SU-DHL-6 (cell line): Measurements from ENCODE around the gene KIAA2012.

Experiments
- H2AFZ ChIP-seq: fragments of 200-600 bp; sonication (generic); 2 replicates; pipeline ENCODE4 v1.6.1; 2014; ENCODE audit warnings: low read depth, mild to moderate bottlenecking, moderate library complexity, mixed read lengths, antibody characterized with exemption, low read length; ENCODE audit not compliant: severe bottlenecking
- H3F3A ChIP-seq: fragments of 200-600 bp; shearing (Covaris generic); 2 replicates; pipeline ENCODE4 v1.6.0; 2016; ENCODE audit warnings: antibody characterized with exemption, mild to moderate bottlenecking; ENCODE audit not compliant: insufficient read depth
- H3K27ac ChIP-seq: fragments of 200-600 bp; sonication (generic); 2 replicates; pipeline ENCODE4 v1.5.1; 2016; ENCODE audit warnings: low read depth, mild to moderate bottlenecking, low read length, moderate library complexity, mixed read lengths
- H3K27me3 ChIP-seq: fragments of 200-600 bp; sonication (generic), shearing (Covaris generic); 2 replicates; pipeline ENCODE4 v1.6.0; 2014; ENCODE audit warnings: mild to moderate bottlenecking, low read length
- H3K36me3 ChIP-seq: fragments of 200-600 bp; sonication (generic); 2 replicates; pipeline ENCODE4 v1.6.1; 2014; ENCODE audit warnings: mild to moderate bottlenecking, low read length, mixed read lengths
- H3K4me2 ChIP-seq: fragments of 300-600, 200-600 bp; shearing (Covaris generic), sonication (generic); 2 replicates; pipeline ENCODE4 v1.6.0; 2014; ENCODE audit warnings: low read length, low read depth, mild to moderate bottlenecking; ENCODE audit not compliant: poor library complexity, severe bottlenecking
- H3K4me3 ChIP-seq: fragments of 200-600 bp; sonication (generic); 2 replicates; pipeline ENCODE4 v1.5.1; 2014; ENCODE audit warnings: antibody characterized with exemption, low read length, mild to moderate bottlenecking, mixed read lengths; ENCODE audit not compliant: insufficient read depth, poor library complexity, severe bottlenecking
- H3K79me2 ChIP-seq: fragments of 200-600 bp; sonication (generic); 2 replicates; pipeline ENCODE4 v1.6.1; 2014; ENCODE audit warnings: mild to moderate bottlenecking, low read length, moderate library complexity; ENCODE audit not compliant: insufficient read depth
- H3K9ac ChIP-seq: fragments of 200-600 bp; sonication (generic); 2 replicates; pipeline ENCODE4 v1.7.0; 2014; ENCODE audit warnings: mild to moderate bottlenecking, low read length
- H3K9me2 ChIP-seq: fragments of 200-600 bp; sonication (generic); replicated peaks from 2 replicates; pipeline ENCODE4 v1.6.1; 2014; ENCODE audit warnings: low read length; ENCODE audit not compliant: insufficient read depth
- H3K9me3 ChIP-seq: fragments of 200-600 bp; sonication (generic); 2 replicates; pipeline ENCODE4 v1.6.1; 2014; ENCODE audit warnings: low read length, mixed read lengths; ENCODE audit not compliant: insufficient read depth
- H4K20me1 ChIP-seq: fragments of 200-600 bp; sonication (generic); 2 replicates; pipeline ENCODE4 v1.6.1; 2014; ENCODE audit warnings: low read depth, mild to moderate bottlenecking, antibody characterized with exemption, low read length, moderate library complexity, mixed read lengths
- EZH2phosphoT487 ChIP-seq: fragments of 200-600 bp; sonication (generic), shearing (Covaris generic); conservative IDR thresholded peaks from 2 replicates; pipeline ENCODE4 v1.6.1; 2018; ENCODE audit warnings: mild to moderate bottlenecking, antibody characterized with exemption, low read length, moderate library complexity, mixed read lengths
- TF ChIP-seq, protein P1 (sequence below): fragments of 200-600 bp; sonication (generic); IDR thresholded peaks from one replicate; pipeline ENCODE4 v1.5.1; 2017; ENCODE audit warnings: antibody characterized with exemption, mild to moderate bottlenecking, low read length, moderate library complexity; ENCODE audit not compliant: insufficient read depth, poor library complexity, severe bottlenecking

KIAA2012 gene

GRCh38 chr2:202096736-202097135 lies 23.7 kb downstream of the KIAA2012 start:
- no peaks in the 10 kb centered on the region for H3K9me3 ChIP-seq
- H3K4me3 ChIP-seq, result no peak overlapping the region
- TF ChIP-seq EZH2phosphoT487, result no peak
- TF ChIP-seq, protein P1, sequence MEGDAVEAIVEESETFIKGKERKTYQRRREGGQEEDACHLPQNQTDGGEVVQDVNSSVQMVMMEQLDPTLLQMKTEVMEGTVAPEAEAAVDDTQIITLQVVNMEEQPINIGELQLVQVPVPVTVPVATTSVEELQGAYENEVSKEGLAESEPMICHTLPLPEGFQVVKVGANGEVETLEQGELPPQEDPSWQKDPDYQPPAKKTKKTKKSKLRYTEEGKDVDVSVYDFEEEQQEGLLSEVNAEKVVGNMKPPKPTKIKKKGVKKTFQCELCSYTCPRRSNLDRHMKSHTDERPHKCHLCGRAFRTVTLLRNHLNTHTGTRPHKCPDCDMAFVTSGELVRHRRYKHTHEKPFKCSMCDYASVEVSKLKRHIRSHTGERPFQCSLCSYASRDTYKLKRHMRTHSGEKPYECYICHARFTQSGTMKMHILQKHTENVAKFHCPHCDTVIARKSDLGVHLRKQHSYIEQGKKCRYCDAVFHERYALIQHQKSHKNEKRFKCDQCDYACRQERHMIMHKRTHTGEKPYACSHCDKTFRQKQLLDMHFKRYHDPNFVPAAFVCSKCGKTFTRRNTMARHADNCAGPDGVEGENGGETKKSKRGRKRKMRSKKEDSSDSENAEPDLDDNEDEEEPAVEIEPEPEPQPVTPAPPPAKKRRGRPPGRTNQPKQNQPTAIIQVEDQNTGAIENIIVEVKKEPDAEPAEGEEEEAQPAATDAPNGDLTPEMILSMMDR, result no peak

GRCh38 chr2:202098291-202098690 lies 25.2 kb downstream of the KIAA2012 start:
- H3K9me3 ChIP-seq, result no peaks in the 10 kb centered on the region
- no peak overlapping the region for H3K27ac ChIP-seq
- H3K4me3 ChIP-seq, result no peak overlapping the region
- H3K4me2 ChIP-seq, result no peak overlapping the region
- no peaks in the 10 kb centered on the region for H3K79me2 ChIP-seq
- H4K20me1 ChIP-seq, result no peaks in the 10 kb centered on the region
- no peaks in the 10 kb centered on the region for H3K9me2 ChIP-seq
- no peak overlapping the region for H3K9ac ChIP-seq
- TF ChIP-seq EZH2phosphoT487, result no peak
- TF ChIP-seq, protein P1, result no peak
- H3F3A ChIP-seq, result no peaks in the 10 kb centered on the region
- no peaks in the 10 kb centered on the region for H3K36me3 ChIP-seq
- no peak overlapping the region for H2AFZ ChIP-seq
- H3K27me3 ChIP-seq, result no peaks in the 10 kb centered on the region

More at GRCh38 chr2:202096736-202097135, 23.7 kb downstream of the KIAA2012 start:
- Histone ChIP-seq H2AFZ (no peak overlapping the region), H3K9me2 (no peaks in the 10 kb centered on the region), H3K9ac (no peak overlapping the region), H3K27me3 (no peaks in the 10 kb centered on the region), H3K36me3 (no peaks in the 10 kb centered on the region), H3F3A (no peaks in the 10 kb centered on the region), H4K20me1 (no peaks in the 10 kb centered on the region), H3K4me2 (no peak overlapping the region), H3K79me2 (no peaks in the 10 kb centered on the region), H3K27ac (no peak overlapping the region)

DNA sequence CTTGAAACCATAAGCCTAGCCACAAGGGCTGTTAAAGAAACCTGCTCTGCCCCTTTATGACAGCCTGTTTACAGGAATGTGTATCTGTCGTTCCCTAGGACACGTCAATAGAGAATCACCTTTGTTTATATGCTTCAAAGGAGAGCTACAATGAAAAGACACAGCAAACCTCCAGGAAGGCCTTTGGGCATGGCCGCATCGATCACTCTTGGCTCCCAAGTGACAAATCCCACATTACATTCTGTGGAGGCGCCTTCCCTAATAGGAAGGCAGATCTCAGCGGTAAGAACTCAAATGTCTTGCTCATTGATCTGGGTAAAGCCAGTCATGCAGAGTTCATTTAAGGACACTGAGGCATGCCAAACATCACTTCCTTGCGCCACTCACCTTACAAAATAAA lies 26.5 kb downstream of the KIAA2012 start:
- Histone ChIP-seq H4K20me1 (no peaks in the 10 kb centered on the region), H3K4me3 (no peak overlapping the region), H2AFZ (no peak overlapping the region), H3K79me2 (no peaks in the 10 kb centered on the region), H3K27ac (no peak overlapping the region), H3K27me3 (no peaks in the 10 kb centered on the region), H3K36me3 (no peaks in the 10 kb centered on the region), H3K9ac (no peak overlapping the region), H3K9me3 (no peaks in the 10 kb centered on the region), H3F3A (no peaks in the 10 kb centered on the region), H3K9me2 (no peaks in the 10 kb centered on the region), H3K4me2 (no peak overlapping the region)
- TF ChIP-seq EZH2phosphoT487, result no peak
- TF ChIP-seq, protein P1, result no peak
